Measurements from ENCODE around the gene CCDC182.

- TF ChIP-seq, protein P1, sequence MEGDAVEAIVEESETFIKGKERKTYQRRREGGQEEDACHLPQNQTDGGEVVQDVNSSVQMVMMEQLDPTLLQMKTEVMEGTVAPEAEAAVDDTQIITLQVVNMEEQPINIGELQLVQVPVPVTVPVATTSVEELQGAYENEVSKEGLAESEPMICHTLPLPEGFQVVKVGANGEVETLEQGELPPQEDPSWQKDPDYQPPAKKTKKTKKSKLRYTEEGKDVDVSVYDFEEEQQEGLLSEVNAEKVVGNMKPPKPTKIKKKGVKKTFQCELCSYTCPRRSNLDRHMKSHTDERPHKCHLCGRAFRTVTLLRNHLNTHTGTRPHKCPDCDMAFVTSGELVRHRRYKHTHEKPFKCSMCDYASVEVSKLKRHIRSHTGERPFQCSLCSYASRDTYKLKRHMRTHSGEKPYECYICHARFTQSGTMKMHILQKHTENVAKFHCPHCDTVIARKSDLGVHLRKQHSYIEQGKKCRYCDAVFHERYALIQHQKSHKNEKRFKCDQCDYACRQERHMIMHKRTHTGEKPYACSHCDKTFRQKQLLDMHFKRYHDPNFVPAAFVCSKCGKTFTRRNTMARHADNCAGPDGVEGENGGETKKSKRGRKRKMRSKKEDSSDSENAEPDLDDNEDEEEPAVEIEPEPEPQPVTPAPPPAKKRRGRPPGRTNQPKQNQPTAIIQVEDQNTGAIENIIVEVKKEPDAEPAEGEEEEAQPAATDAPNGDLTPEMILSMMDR (IDR thresholded peaks at IDR 0.05), result no peak
- TF ChIP-seq POLR2AphosphoS5 (IDR thresholded peaks at IDR 0.05) (no peak), POLR2A (IDR thresholded peaks at IDR 0.05) (no peak), EP300 (IDR thresholded peaks at IDR 0.05) (no peak)
Measured at GRCh38 chr17:57776366-57776765, 31.3 kb upstream of the CCDC182 start.

Data from stomach (tissue), 4 donors.